Epithelial cell of esophagus (primary cell): Measurements from ENCODE around the gene EIF5A.

Source experiments
- DNase-seq: peaks from one replicate; pipeline ENCODE4 v3.0.0; 2010; ENCODE audit warnings: low read depth
- H3K4me3 ChIP-seq: 2 replicates; pipeline ENCODE4 v1.5.1; 2011; ENCODE audit warnings: mild to moderate bottlenecking, low read length, control low read depth
- CTCF ChIP-seq: IDR thresholded peaks from 2 replicates; pipeline ENCODE4 v1.5.1; 2011; ENCODE audit warnings: low read depth, mild to moderate bottlenecking, low read length, control low read depth, inconsistent platforms; ENCODE audit not compliant: insufficient read depth; ENCODE audit errors: missing control alignments

EIF5A gene

GRCh38 chr17:7323731-7324437 lies 16.5 kb downstream of the EIF5A start:
- peak; percentile 86 for TF ChIP-seq CTCF
- H3K4me3 ChIP-seq: no peak overlapping the region
- peak; percentile 61 for DNase-seq

GRCh38 chr17:7324438-7324779 lies 17.0 kb downstream of the EIF5A start:
- TF ChIP-seq CTCF: no peak
- DNase-seq: no peak
- H3K4me3 ChIP-seq: no peak overlapping the region

GRCh38 chr17:7325031-7325528 lies 17.7 kb downstream of the EIF5A start:
- TF ChIP-seq CTCF: no peak
- H3K4me3 ChIP-seq: no peak overlapping the region
- no peak for DNase-seq

- no peak overlapping the region for H3K4me3 ChIP-seq
- DNase-seq: no peak
- no peak for TF ChIP-seq CTCF
These were observed 18.8 kb downstream of the EIF5A start for GRCh38 chr17:7326186-7326585.

GRCh38 chr17:7327056-7327455 lies 19.6 kb downstream of the EIF5A start:
- no peak for DNase-seq
- H3K4me3 ChIP-seq: no peak overlapping the region

GRCh38 chr17:7327501-7327900 lies 20.1 kb downstream of the EIF5A start:
- TF ChIP-seq CTCF: no peak
- H3K4me3 ChIP-seq: no peak overlapping the region
- no peak for DNase-seq

More at GRCh38 chr17:7327056-7327455, 19.6 kb downstream of the EIF5A start:
- TF ChIP-seq CTCF: no peak

- no peak for TF ChIP-seq CTCF
- DNase-seq: no peak
- no peak overlapping the region for H3K4me3 ChIP-seq
These were observed 20.6 kb downstream of the EIF5A start for GRCh38 chr17:7328009-7328408.
